Thyroid gland (tissue), 4 donors: ENCODE data around the gene COL10A1.

Experiments used
- POLR2A ChIP-seq, 2 donors: fragments of 450-650 bp; IDR thresholded peaks; one replicate each; pipeline ENCODE4 v1.6.1; 2017; ENCODE audit warnings: antibody characterized with exemption in 2 of 2, mild to moderate bottlenecking in 2 of 2, moderate library complexity in 1 of 2
- TF ChIP-seq, protein P1 (sequence below), 6 experiments: fragments of 200-600 bp in 3 of 6; fragments of 450-650 bp in 3 of 6; sonication (generic) in 3 of 6; IDR thresholded peaks; one replicate each; pipeline ENCODE4 v1.5.1; 2016 to 2019; ENCODE audit warnings: antibody characterized with exemption in 6 of 6, mild to moderate bottlenecking in 2 of 6, inconsistent platforms in 1 of 6, moderate library complexity in 1 of 6

DNA sequence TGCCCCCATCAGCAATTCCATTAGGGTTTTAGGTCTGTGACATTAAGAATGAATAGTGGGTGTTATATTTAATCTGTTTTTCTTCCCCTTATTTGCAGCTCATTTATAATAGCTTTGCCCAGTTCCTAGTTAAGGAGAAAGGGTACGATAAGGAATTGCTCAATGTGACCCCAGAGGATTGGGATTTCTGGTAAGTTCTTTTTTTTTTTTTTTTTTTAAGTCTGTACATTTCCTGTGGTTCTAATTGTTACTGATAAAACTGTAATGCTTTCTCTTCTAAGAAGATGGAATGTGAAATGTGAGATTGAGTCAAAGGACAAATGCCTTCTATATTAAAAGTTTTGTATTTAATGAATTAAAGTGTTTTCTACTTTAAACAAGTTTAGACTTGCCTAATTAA lies 19.8 kb downstream of the COL10A1 start:
- TF ChIP-seq, protein P1, sequence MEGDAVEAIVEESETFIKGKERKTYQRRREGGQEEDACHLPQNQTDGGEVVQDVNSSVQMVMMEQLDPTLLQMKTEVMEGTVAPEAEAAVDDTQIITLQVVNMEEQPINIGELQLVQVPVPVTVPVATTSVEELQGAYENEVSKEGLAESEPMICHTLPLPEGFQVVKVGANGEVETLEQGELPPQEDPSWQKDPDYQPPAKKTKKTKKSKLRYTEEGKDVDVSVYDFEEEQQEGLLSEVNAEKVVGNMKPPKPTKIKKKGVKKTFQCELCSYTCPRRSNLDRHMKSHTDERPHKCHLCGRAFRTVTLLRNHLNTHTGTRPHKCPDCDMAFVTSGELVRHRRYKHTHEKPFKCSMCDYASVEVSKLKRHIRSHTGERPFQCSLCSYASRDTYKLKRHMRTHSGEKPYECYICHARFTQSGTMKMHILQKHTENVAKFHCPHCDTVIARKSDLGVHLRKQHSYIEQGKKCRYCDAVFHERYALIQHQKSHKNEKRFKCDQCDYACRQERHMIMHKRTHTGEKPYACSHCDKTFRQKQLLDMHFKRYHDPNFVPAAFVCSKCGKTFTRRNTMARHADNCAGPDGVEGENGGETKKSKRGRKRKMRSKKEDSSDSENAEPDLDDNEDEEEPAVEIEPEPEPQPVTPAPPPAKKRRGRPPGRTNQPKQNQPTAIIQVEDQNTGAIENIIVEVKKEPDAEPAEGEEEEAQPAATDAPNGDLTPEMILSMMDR (IDR thresholded peaks at IDR 0.05), result no peak
- no peak for TF ChIP-seq POLR2A (IDR thresholded peaks at IDR 0.05)
